H1 (cell line): Measurements from ENCODE around the gene LDHB. TPM values are rescaled to one million over a fixed set of nuclear protein-coding genes. Genes with fewer than 3 reads are reported as not detected.
"Not testable (repeated sequence)": the region's sequence is repeated elsewhere in the genome, so short reads cannot be mapped to it uniquely, and the experiment has no call there.

Source experiments
- CTCF ChIA-PET: fragments of 300-600 bp; sonication (Branson Sonifier 250); formaldehyde crosslinking; loops from one replicate; lab custom pipeline; 2021; ENCODE audit not compliant: partially characterized antibody; lab: Charles Lee
- POLR2A ChIA-PET: fragments of 300-600 bp; sonication (Branson Sonifier 250); formaldehyde crosslinking; loops from one replicate; lab custom pipeline; 2021; ENCODE audit warnings: inconsistent platforms; ENCODE audit not compliant: partially characterized antibody; lab: Charles Lee
- DNase-seq, 2 experiments: peaks; one replicate each; pipeline versions ENCODE4 v3.0.0 to v3.0.0-alpha.2; 2010 to 2022; ENCODE audit warnings: low spot score in 2 of 2, low read depth in 1 of 2, mixed read lengths in 1 of 2
- FAIRE-seq: peaks from 2 replicates; lab custom pipeline; 2011; peaks lifted over from hg19 to GRCh38; lab: Jason Lieb, UNC
- H2AFZ ChIP-seq: 2 replicates; pipeline ENCODE4 v1.8.1; 2012; ENCODE audit warnings: low read length, inconsistent platforms
- H2AK5ac ChIP-seq: 2 replicates; pipeline ENCODE4 v1.6.1; 2013; ENCODE audit warnings: low read depth, low read length
- H2BK120ac ChIP-seq: replicated peaks from 2 replicates; pipeline ENCODE3; 2013; ENCODE audit warnings: low read depth, low read length, inconsistent platforms
- H2BK12ac ChIP-seq: 2 replicates; pipeline ENCODE4 v1.6.1; 2013; ENCODE audit warnings: low read depth, low read length
- H2BK15ac ChIP-seq: 2 replicates; pipeline ENCODE4 v1.6.1; 2013; ENCODE audit warnings: low read length
- H2BK20ac ChIP-seq: 2 replicates; pipeline ENCODE4 v1.6.1; 2013; ENCODE audit warnings: low read length
- H2BK5ac ChIP-seq: 2 replicates; pipeline ENCODE4 v1.6.1; 2013; ENCODE audit warnings: low read depth, low read length
- H3K14ac ChIP-seq: 2 replicates; pipeline ENCODE4 v1.6.1; 2013; ENCODE audit warnings: inconsistent platforms; ENCODE audit not compliant: insufficient read length
- H3K18ac ChIP-seq: 2 replicates; pipeline ENCODE4 v1.6.1; 2013; ENCODE audit warnings: low read length; ENCODE audit errors: extremely low read depth
- H3K23ac ChIP-seq: 2 replicates; pipeline ENCODE4 v1.6.1; 2013; ENCODE audit warnings: inconsistent platforms; ENCODE audit not compliant: insufficient read length
- H3K23me2 ChIP-seq: 2 replicates; pipeline ENCODE4 v1.6.1; 2013; ENCODE audit warnings: low read depth, low read length
- H3K27ac ChIP-seq: 2 replicates; pipeline ENCODE4 v1.6.1; 2011; ENCODE audit warnings: low read depth, low read length, inconsistent platforms
- H3K27me3 ChIP-seq, 4 experiments: replicated peaks in 1 of 4; 1 replicate in 1 of 4; 2 replicates in 3 of 4; pipeline versions ENCODE4 v1.6.1 to v1.8.1; 2011 to 2013; ENCODE audit warnings: low read length in 3 of 4, mild to moderate bottlenecking in 3 of 4, inconsistent platforms in 2 of 4, mixed read lengths in 2 of 4, moderate library complexity in 1 of 4; ENCODE audit not compliant: control insufficient read depth in 3 of 4, insufficient read depth in 3 of 4; ENCODE audit errors: extremely low read depth in 1 of 4
- H3K36me3 ChIP-seq, 4 experiments: 2 replicates each; pipeline versions ENCODE4 v1.6.1 to v1.8.1; 2011 to 2013; ENCODE audit warnings: mild to moderate bottlenecking in 4 of 4, low read length in 3 of 4, moderate library complexity in 2 of 4, control low read depth in 1 of 4, inconsistent platforms in 1 of 4; ENCODE audit not compliant: insufficient read depth in 4 of 4, control insufficient read depth in 2 of 4
- H3K4ac ChIP-seq: replicated peaks from 2 replicates; pipeline ENCODE3; 2013; ENCODE audit warnings: low read length, low read depth, mixed read lengths, inconsistent platforms; ENCODE audit not compliant: insufficient read length
- H3K4me1 ChIP-seq, 4 experiments: replicated peaks in 1 of 4; 1 replicate in 1 of 4; 2 replicates in 3 of 4; pipeline versions ENCODE4 v1.6.1 to v1.8.1; 2011 to 2013; ENCODE audit warnings: low read length in 3 of 4, inconsistent platforms in 2 of 4, mixed read lengths in 1 of 4; ENCODE audit not compliant: insufficient read depth in 4 of 4, control insufficient read depth in 3 of 4
- H3K4me2 ChIP-seq, 2 experiments: 2 replicates each; pipeline versions ENCODE4 v1.6.1 to v1.8.1; 2011 to 2013; ENCODE audit warnings: low read depth in 2 of 2, low read length in 2 of 2, control low read depth in 1 of 2, inconsistent platforms in 1 of 2, mild to moderate bottlenecking in 1 of 2; ENCODE audit not compliant: insufficient read depth in 1 of 2
- H3K4me3 ChIP-seq, 4 experiments: fragments of 200-600, 300-600 bp in 1 of 4; sonication (generic), shearing (Covaris generic), sonication (Bioruptor Twin) in 1 of 4; 2 replicates each; pipeline versions ENCODE4 v1.5.1 to v1.8.1; 2011 to 2016; ENCODE audit warnings: low read length in 4 of 4, low read depth in 3 of 4, control low read depth in 2 of 4, inconsistent platforms in 2 of 4, mild to moderate bottlenecking in 2 of 4, mixed read lengths in 1 of 4, moderate library complexity in 1 of 4; ENCODE audit not compliant: insufficient read depth in 2 of 4; ENCODE audit errors: extremely low read depth in 1 of 4
- H3K56ac ChIP-seq: replicated peaks from 2 replicates; pipeline ENCODE3; 2013; ENCODE audit warnings: low read depth, mild to moderate bottlenecking, mixed read lengths, low read length, inconsistent platforms; ENCODE audit not compliant: insufficient read length
- H3K79me1 ChIP-seq: 2 replicates; pipeline ENCODE4 v1.6.1; 2013; ENCODE audit warnings: low read depth, low read length, control low read depth
- H3K79me2 ChIP-seq, 2 experiments: 2 replicates each; pipeline versions ENCODE4 v1.6.1 to v1.8.1; 2012 to 2013; ENCODE audit warnings: low read length in 2 of 2, mild to moderate bottlenecking in 2 of 2, inconsistent platforms in 1 of 2; ENCODE audit not compliant: insufficient read depth in 2 of 2, control insufficient read depth in 1 of 2
- H3K9ac ChIP-seq, 4 experiments: replicated peaks in 1 of 4; 1 replicate in 1 of 4; 2 replicates in 3 of 4; pipeline versions ENCODE4 v1.6.1 to v1.8.1; 2011 to 2013; ENCODE audit warnings: low read depth in 3 of 4, low read length in 3 of 4, control low read depth in 2 of 4, mild to moderate bottlenecking in 2 of 4, moderate library complexity in 2 of 4, inconsistent platforms in 1 of 4; ENCODE audit errors: extremely low read depth in 1 of 4
- H3K9me3 ChIP-seq, 2 experiments: 2 replicates each; pipeline versions ENCODE4 v1.6.1 to v1.8.1; 2012 to 2013; ENCODE audit warnings: mild to moderate bottlenecking in 2 of 2, moderate library complexity in 2 of 2, control low read depth in 1 of 2, inconsistent platforms in 1 of 2, low read depth in 1 of 2, low read length in 1 of 2, mixed read lengths in 1 of 2; ENCODE audit not compliant: insufficient read depth in 2 of 2
- H4K20me1 ChIP-seq, 2 experiments: replicated peaks in 1 of 2; 2 replicates each; pipeline versions ENCODE3 to v1.8.1; 2011 to 2013; ENCODE audit warnings: inconsistent platforms in 2 of 2, low read length in 2 of 2, mild to moderate bottlenecking in 1 of 2; ENCODE audit not compliant: insufficient read depth in 2 of 2, control insufficient read depth in 1 of 2
- H4K5ac ChIP-seq: 2 replicates; pipeline ENCODE4 v1.6.1; 2013; ENCODE audit warnings: low read length, low read depth, mixed read lengths, inconsistent platforms; ENCODE audit not compliant: insufficient read length
- H4K8ac ChIP-seq: 2 replicates; pipeline ENCODE4 v1.8.0; 2013; ENCODE audit warnings: mild to moderate bottlenecking, moderate library complexity, low read length, inconsistent platforms; ENCODE audit not compliant: insufficient read depth; ENCODE audit errors: extremely low read depth
- H4K91ac ChIP-seq: replicated peaks from 2 replicates; pipeline ENCODE3; 2013; ENCODE audit warnings: low read length, mixed read lengths, inconsistent platforms; ENCODE audit not compliant: insufficient read length
- POLR2A ChIP-seq, 2 experiments: IDR thresholded peaks; 1 replicate in 1 of 2; 2 replicates in 1 of 2; pipeline ENCODE4 v1.6.1; 2011; ENCODE audit warnings: low read depth in 2 of 2, low read length in 2 of 2, mild to moderate bottlenecking in 2 of 2; ENCODE audit errors: control extremely low read depth in 1 of 2
- whole genome bisulfite sequencing, 2 experiments: shearing (Covaris generic) in 1 of 2; methylation state at CpG; one replicate each; pipeline versions ENCODE4 v1.1.6 to v1.1.7; 2013 to 2015; ENCODE audit warnings: low lambda C conversion rate in 2 of 2, mixed read lengths in 2 of 2, inconsistent platforms in 1 of 2, low coverage in 1 of 2, missing lambda C conversion rate in 1 of 2; ENCODE audit not compliant: insufficient replicate concordance in 2 of 2, insufficient coverage in 1 of 2, insufficient read length in 1 of 2; ENCODE audit errors: extremely low coverage in 1 of 2, missing lambda C conversion rate in 1 of 2; 5-methylcytosine and 5-hydroxymethylcytosine counted together
- polyA plus RNA-seq, 7 experiments: library from polyadenylated mRNA; depleted of rRNA in 3 of 7; stranded (reverse) in 5 of 7; unstranded in 2 of 7; fragments of >200 nt in 5 of 7; fragments of 200-250 nt in 2 of 7; gene quantifications; 1 replicate in 5 of 7; 2 replicates in 1 of 7; 4 replicates in 1 of 7; pipeline versions ENCODE4 v1.2.1 to v1.2.3, GENCODE V29; 2011 to 2013; ENCODE audit warnings: missing spikeins in 2 of 7, mixed read lengths in 2 of 7
- total RNA-seq: library from RNA; stranded (reverse); fragmentation: NEBNext Ultra II Directional; extraction: Animal tissue kit (Norgen Biotek cat#: 25700); gene quantifications from 2 replicates; pipeline ENCODE4 v1.2.1, GENCODE V29; 2021

LDHB gene
- total and polyA plus RNA-seq, 2 of the 8 experiments (the other 6 are each of a cell fraction or from before 2014, with no cell fraction given): 1,177 to 1,781 TPM

GRCh38 chr12:21645041-21645500 is 12.6 kb downstream of the LDHB start:
- Histone ChIP-seq H3K79me2 (peaks cover 0 to 71% of the 10 kb centered on the region in 2 experiments; a peak in 2 of 4 replicates), H3K36me3 (peaks cover 37 to 98% (median 80%) of the 10 kb centered on the region in 4 experiments), H3K4me2 (peak overlapping the region in 1 of 2 experiments; percentile 44; a peak in 2 of 4 replicates)
- not testable (repeated sequence) for FAIRE-seq, H3K27me3 ChIP-seq, H4K8ac ChIP-seq, H4K91ac ChIP-seq, H3K79me1 ChIP-seq, H3K4me1 ChIP-seq, H2BK120ac ChIP-seq, H2BK5ac ChIP-seq, H2AFZ ChIP-seq, H2BK20ac ChIP-seq, H3K9ac ChIP-seq, H2BK12ac ChIP-seq, H3K23ac ChIP-seq, H2AK5ac ChIP-seq, H3K56ac ChIP-seq, H2BK15ac ChIP-seq, DNase-seq, H4K20me1 ChIP-seq, H3K4ac ChIP-seq, H3K27ac ChIP-seq, H4K5ac ChIP-seq, H3K4me3 ChIP-seq, H3K9me3 ChIP-seq, H3K23me2 ChIP-seq, H3K18ac ChIP-seq, H3K14ac ChIP-seq
- peak in 1 of 2 experiments; percentile 22; a peak in 1 of 3 replicates for TF ChIP-seq POLR2A (IDR thresholded peaks at IDR 0.05; ENCODE audit: control extremely low read depth in 1 of 2, low read depth in 2 of 2, low read length in 2 of 2)
- ChIA-PET POLR2A (interaction anchor here (2.7 to 6.5 kb wide), 5 partner anchors 8 to 143 kb away, joined by 7 to 86 read pairs (median 25); partner anchors contain the start of genes GOLT1B, LDHB and RECQL), CTCF (interaction anchor here (1.2 kb wide), 1 partner anchor 14 kb away, joined by 3 read pairs; no protein-coding TSS in a partner anchor)
- 80% methylated on average over 7 of the region's 7 CpGs; no CpG with 5 or more reads in 1 of the 2 experiments for WGBS, 2 experiments
